IMR-90 (cell line): ENCODE data around the gene BSDC1. TPM values are rescaled to one million over a fixed set of nuclear protein-coding genes. Genes with fewer than 3 reads are reported as not detected.

Source experiments
- ATAC-seq: fragments of 200-7000 bp; cut with Tn5 transposase; 2 replicates; pipeline ENCODE4 v1.9.1; 2020; ENCODE audit warnings: low read depth, mild to moderate bottlenecking, moderate library complexity
- BruUV-seq: library from RNA; stranded (reverse); fragments of 400-500 nt; replicated peaks from 2 replicates; lab custom pipeline; 2021; lab: Mats Ljungman, UMichigan
- CTCF ChIA-PET: fragments of 300-600 bp; formaldehyde crosslinking; extraction: SDS; loops from one replicate; lab custom pipeline; 2021; ENCODE audit warnings: antibody characterized with exemption; lab: Yijun Ruan, JAX
- POLR2A ChIA-PET: fragments of 300-600 bp; sonication (Branson Sonifier 250); formaldehyde crosslinking; loops from one replicate; lab custom pipeline; 2022; ENCODE audit warnings: antibody characterized with exemption; ENCODE audit not compliant: unreplicated experiment; lab: Charles Lee
- DNase-seq: peaks from one replicate; pipeline ENCODE4 v3.0.0; 2013
- H2AFZ ChIP-seq: replicated peaks from 2 replicates; pipeline ENCODE3; 2013; ENCODE audit warnings: low read length, mild to moderate bottlenecking; ENCODE audit not compliant: poor library complexity
- H2AK5ac ChIP-seq: 2 replicates; pipeline ENCODE4 v1.6.1; 2013; ENCODE audit warnings: low read depth, low read length, inconsistent platforms
- H2AK9ac ChIP-seq: replicated peaks from 2 replicates; pipeline ENCODE3; 2013; ENCODE audit warnings: mild to moderate bottlenecking, low read depth, low read length, moderate library complexity; ENCODE audit not compliant: poor library complexity
- H2BK120ac ChIP-seq: 2 replicates; pipeline ENCODE4 v1.6.1; 2013; ENCODE audit warnings: low read depth, low read length, inconsistent platforms
- H2BK15ac ChIP-seq: 3 replicates; pipeline ENCODE4 v1.6.1; 2013; ENCODE audit warnings: low read depth, low read length, inconsistent platforms
- H2BK20ac ChIP-seq: 2 replicates; pipeline ENCODE4 v1.6.1; 2013; ENCODE audit warnings: low read depth, mild to moderate bottlenecking, inconsistent platforms, low read length, moderate library complexity
- H2BK5ac ChIP-seq: 2 replicates; pipeline ENCODE4 v1.6.1; 2013; ENCODE audit warnings: mild to moderate bottlenecking, low read depth, low read length, inconsistent platforms; ENCODE audit not compliant: poor library complexity, severe bottlenecking
- H3K14ac ChIP-seq: replicated peaks from 2 replicates; pipeline ENCODE4 v1.6.1; 2013; ENCODE audit warnings: low read depth, low read length, inconsistent platforms
- H3K18ac ChIP-seq: 2 replicates; pipeline ENCODE4 v1.6.1; 2013; ENCODE audit warnings: low read depth, low read length, control low read depth
- H3K23ac ChIP-seq: 2 replicates; pipeline ENCODE4 v1.6.1; 2013; ENCODE audit warnings: low read depth, low read length, inconsistent platforms
- H3K27ac ChIP-seq: 2 replicates; pipeline ENCODE4 v1.5.1; 2013; ENCODE audit warnings: mild to moderate bottlenecking, control low read depth, low read length; ENCODE audit not compliant: insufficient read depth
- H3K27me3 ChIP-seq: 2 replicates; pipeline ENCODE4 v1.6.1; 2013; ENCODE audit warnings: low read length; ENCODE audit not compliant: control insufficient read depth, insufficient read depth
- H3K36me3 ChIP-seq: 2 replicates; pipeline ENCODE4 v1.6.1; 2013; ENCODE audit warnings: low read length, mixed read lengths; ENCODE audit not compliant: control insufficient read depth, insufficient read depth
- H3K4ac ChIP-seq: 2 replicates; pipeline ENCODE4 v1.6.1; 2013; ENCODE audit warnings: low read depth, low read length, inconsistent platforms
- H3K4me1 ChIP-seq: 2 replicates; pipeline ENCODE4 v1.6.1; 2013; ENCODE audit warnings: low read length, mixed read lengths; ENCODE audit not compliant: control insufficient read depth, insufficient read depth
- H3K4me2 ChIP-seq: 2 replicates; pipeline ENCODE4 v1.6.1; 2013; ENCODE audit warnings: low read depth, mild to moderate bottlenecking, control low read depth, low read length, moderate library complexity
- H3K4me3 ChIP-seq: 2 replicates; pipeline ENCODE4 v1.5.1; 2013; ENCODE audit warnings: low read depth, mild to moderate bottlenecking, control low read depth, low read length, moderate library complexity; ENCODE audit not compliant: insufficient read depth
- H3K56ac ChIP-seq: 2 replicates; pipeline ENCODE4 v1.6.1; 2013; ENCODE audit warnings: low read length, inconsistent platforms; ENCODE audit not compliant: insufficient read depth; ENCODE audit errors: extremely low read depth
- H3K79me1 ChIP-seq, 2 experiments: 2 replicates each; pipeline ENCODE4 v1.6.1; 2013; ENCODE audit warnings: low read length in 2 of 2, inconsistent platforms in 1 of 2, low read depth in 1 of 2
- H3K9ac ChIP-seq: 2 replicates; pipeline ENCODE4 v1.6.1; 2013; ENCODE audit warnings: low read depth, low read length, control low read depth
- H3K9me1 ChIP-seq: 2 replicates; pipeline ENCODE4 v1.6.1; 2013; ENCODE audit warnings: low read length, inconsistent platforms; ENCODE audit not compliant: insufficient read depth
- H3K9me3 ChIP-seq: 2 replicates; pipeline ENCODE4 v1.6.1; 2013; ENCODE audit warnings: low read length; ENCODE audit not compliant: control insufficient read depth, insufficient read depth
- H4K20me1 ChIP-seq: 2 replicates; pipeline ENCODE4 v1.6.1; 2013; ENCODE audit warnings: low read length, inconsistent platforms; ENCODE audit not compliant: insufficient read depth
- H4K5ac ChIP-seq: 2 replicates; pipeline ENCODE4 v1.6.1; 2013; ENCODE audit warnings: mild to moderate bottlenecking, low read depth, low read length, control low read depth
- H4K8ac ChIP-seq, 2 experiments: 2 replicates each; pipeline ENCODE4 v1.6.1; 2013; ENCODE audit warnings: low read depth in 2 of 2, low read length in 2 of 2, control low read depth in 1 of 2, inconsistent platforms in 1 of 2
- H4K91ac ChIP-seq: 2 replicates; pipeline ENCODE4 v1.6.1; 2013; ENCODE audit warnings: low read depth, low read length, inconsistent platforms; ENCODE audit not compliant: insufficient read depth
- CEBPB ChIP-seq: IDR thresholded peaks from 2 replicates; pipeline ENCODE4 v1.6.1; 2012; ENCODE audit warnings: low read depth, low read length, improper control_type of control experiment
- CTCF ChIP-seq: conservative IDR thresholded peaks from 2 replicates; pipeline ENCODE4 v1.5.1; 2012; ENCODE audit warnings: mild to moderate bottlenecking, low read depth, low read length, improper control_type of control experiment
- FOS ChIP-seq: fragments of 150-350 bp; IDR thresholded peaks from 2 replicates; pipeline ENCODE4 v1.6.1; 2016; ENCODE audit warnings: low read depth, low read length
- WGBS, 2 experiments: methylation state at CpG; one replicate each; pipeline versions ENCODE4 v1.1.5 to v1.1.7; 2013; ENCODE audit warnings: missing lambda C conversion rate in 2 of 2; ENCODE audit not compliant: insufficient read length in 1 of 2; ENCODE audit errors: extremely low coverage in 2 of 2; 5-methylcytosine and 5-hydroxymethylcytosine counted together
- dilution Hi-C: fragments of 300-500 bp; cut with HindIII; formaldehyde crosslinking; loops from one replicate; pipeline ENCODE4 v1.14.3; 2018; ENCODE audit warnings: low sequenced_read_pairs; ENCODE audit not compliant: unreplicated experiment
- in situ Hi-C: fragments of 300-500 bp; cut with MboI; formaldehyde crosslinking; loops from 3 replicates; pipeline ENCODE4 v1.14.3; 2019; ENCODE audit warnings: low sequenced_read_pairs, inconsistent platforms, mixed read lengths
- intact Hi-C: fragments of 100-400 bp; cut with micrococcal nuclease; formaldehyde crosslinking; loops from 2 replicates; pipeline ENCODE4 v1.10.0; 2022
- polyA plus RNA-seq, 3 experiments: library from polyadenylated mRNA; depleted of rRNA; stranded (reverse); fragments of >200 nt; gene quantifications; 2 replicates each; pipeline ENCODE4 v1.2.3, GENCODE V29; 2012; ENCODE audit warnings: low replicate concordance in 1 of 3
- total RNA-seq: library from RNA; depleted of rRNA; stranded (reverse); fragments of >200 nt; gene quantifications from 2 replicates; pipeline ENCODE4 v1.2.3, GENCODE V29; 2012

Gene BSDC1
- total and polyA plus RNA-seq, 2 of the 4 experiments (the other 2 are of a cell fraction): 56.8 to 60.4 TPM

GRCh38 chr1:32406629-32407111 is 12.4 kb upstream of the BSDC1 start:
- intact Hi-C loops (no loop called here), dilution Hi-C loops (no loop called here), in situ Hi-C loops (no loop called here)
- no peak overlapping the region for H2BK15ac ChIP-seq
- H3K9ac ChIP-seq: no peak overlapping the region
- no peaks in the 10 kb centered on the region for H3K9me3 ChIP-seq
- DNase-seq (no peak), ATAC-seq (no peak)
- no peak overlapping the region for H4K8ac ChIP-seq
- no peak overlapping the region for H3K27ac ChIP-seq
- ChIA-PET CTCF (interaction anchor here (0.6 to 0.8 kb wide), 2 partner anchors 31 to 201 kb away, joined by 6 to 7 read pairs; partner anchors contain the start of gene IQCC), POLR2A (no interaction called here)
- H2BK120ac ChIP-seq: no peak overlapping the region
- H3K4ac ChIP-seq: no peak overlapping the region
- H4K91ac ChIP-seq: no peak overlapping the region
- no peak overlapping the region for H2AK9ac ChIP-seq
- H4K20me1 ChIP-seq: no peaks in the 10 kb centered on the region
- no peaks in the 10 kb centered on the region for H3K79me1 ChIP-seq
- H4K5ac ChIP-seq: no peak overlapping the region
- no peak overlapping the region for H2AK5ac ChIP-seq
- 90% methylated on average over 2 of the region's 4 CpGs; no CpG with 5 or more reads in 1 of the 2 experiments for WGBS, 2 experiments
- H3K36me3 ChIP-seq: no peaks in the 10 kb centered on the region
- no peak overlapping the region for H3K18ac ChIP-seq
- no peak overlapping the region for H3K4me3 ChIP-seq
- no peak for TF ChIP-seq FOS
- no peak for TF ChIP-seq CEBPB
- no peak for TF ChIP-seq CTCF
- H3K14ac ChIP-seq: no peak overlapping the region
- H2BK5ac ChIP-seq: no peak overlapping the region
- no TSS peak for BruUV-seq
- no peak overlapping the region for H2AFZ ChIP-seq
- peaks cover 3% of the 10 kb centered on the region; the same call in 1 of the 2 replicates for H3K27me3 ChIP-seq
- H2BK20ac ChIP-seq: no peak overlapping the region
- H3K4me1 ChIP-seq: no peaks in the 10 kb centered on the region
- H3K4me2 ChIP-seq: no peak overlapping the region
- H3K9me1 ChIP-seq: no peaks in the 10 kb centered on the region
- H3K23ac ChIP-seq: no peak overlapping the region
- H3K56ac ChIP-seq: no peak overlapping the region
